CD14-positive monocyte (primary cell): ENCODE results near the gene CDC34. TPM values are rescaled to one million over a fixed set of nuclear protein-coding genes. Genes with fewer than 3 reads are reported as not detected.

Experiments used
- DNase-seq, 3 donors: peaks; one replicate each; pipeline ENCODE4 v3.0.0-alpha.2; 2011 to 2022
- H2AFZ ChIP-seq: 2 replicates; pipeline ENCODE4 v1.6.0; 2012; ENCODE audit warnings: mild to moderate bottlenecking, low read depth, low read length, inconsistent platforms; ENCODE audit not compliant: insufficient read depth, poor library complexity, severe bottlenecking
- H3K27ac ChIP-seq, 2 donors: 1 replicate in 1 of 2; 2 replicates in 1 of 2; pipeline ENCODE4 v1.5.1; 2012 to 2013; ENCODE audit warnings: low read length in 2 of 2, control low read depth in 1 of 2, inconsistent platforms in 1 of 2, low read depth in 1 of 2, mild to moderate bottlenecking in 1 of 2
- H3K27me3 ChIP-seq, 2 donors: one replicate each; pipeline versions ENCODE4 v1.6.0 to v1.6.1; 2011 to 2013; ENCODE audit warnings: low read length in 2 of 2; ENCODE audit not compliant: control insufficient read depth in 2 of 2, insufficient read depth in 2 of 2
- H3K36me3 ChIP-seq, 2 donors: replicated peaks in 1 of 2; 1 replicate in 1 of 2; 2 replicates in 1 of 2; pipeline versions ENCODE4 v1.5.1 to v1.6.1; 2012 to 2013; ENCODE audit warnings: low read length in 2 of 2, control low read depth in 1 of 2, inconsistent platforms in 1 of 2, mild to moderate bottlenecking in 1 of 2; ENCODE audit not compliant: insufficient read depth in 2 of 2, control insufficient read depth in 1 of 2
- H3K4me1 ChIP-seq, 2 donors: 1 replicate in 1 of 2; 2 replicates in 1 of 2; pipeline versions ENCODE4 v1.5.1 to v1.6.1; 2012 to 2013; ENCODE audit warnings: low read length in 2 of 2, control low read depth in 1 of 2, inconsistent platforms in 1 of 2, mild to moderate bottlenecking in 1 of 2, moderate library complexity in 1 of 2; ENCODE audit not compliant: insufficient read depth in 2 of 2, control insufficient read depth in 1 of 2
- H3K4me2 ChIP-seq: replicated peaks from 2 replicates; pipeline ENCODE3; 2012; ENCODE audit warnings: low read length, moderate library complexity, mild to moderate bottlenecking; ENCODE audit not compliant: poor library complexity, severe bottlenecking; ENCODE audit errors: extremely low read depth
- H3K4me3 ChIP-seq, 3 experiments: fragments of 200-600 bp in 1 of 3; sonication (generic) in 1 of 3; replicated peaks in 1 of 3; 1 replicate in 2 of 3; 2 replicates in 1 of 3; pipeline ENCODE4 v1.5.1; 2011 to 2013; ENCODE audit warnings: low read length in 3 of 3, mild to moderate bottlenecking in 3 of 3, control low read depth in 2 of 3, low read depth in 2 of 3, inconsistent platforms in 1 of 3, moderate library complexity in 1 of 3
- H3K79me2 ChIP-seq: 2 replicates; pipeline ENCODE4 v1.6.0; 2012; ENCODE audit warnings: mild to moderate bottlenecking, control low read depth, inconsistent platforms, low read length, moderate library complexity; ENCODE audit not compliant: insufficient read depth
- H3K9ac ChIP-seq: 2 replicates; pipeline ENCODE4 v1.6.0; 2017; ENCODE audit warnings: low read length, mild to moderate bottlenecking; ENCODE audit not compliant: insufficient read depth, poor library complexity, severe bottlenecking
- H3K9me3 ChIP-seq, 2 donors: replicated peaks in 1 of 2; 1 replicate in 1 of 2; 2 replicates in 1 of 2; pipeline versions ENCODE4 v1.5.1 to v1.6.1; 2012 to 2013; ENCODE audit warnings: low read length in 2 of 2, control low read depth in 1 of 2; ENCODE audit not compliant: control insufficient read depth in 1 of 2, insufficient read depth in 1 of 2
- H4K20me1 ChIP-seq: 2 replicates; pipeline ENCODE4 v1.6.0; 2012; ENCODE audit warnings: mild to moderate bottlenecking, low read length, control low read depth, moderate library complexity; ENCODE audit not compliant: insufficient read depth
- H3K27ac Mint-ChIP-seq, 7 donors: one replicate each; pipeline ENCODE4 v1.8.0; 2020; ENCODE audit warnings: mild to moderate bottlenecking in 7 of 7, mixed read lengths in 7 of 7, moderate library complexity in 6 of 7, inconsistent platforms in 2 of 7
- H3K27me3 Mint-ChIP-seq, 3 donors: one replicate each; pipeline ENCODE4 v1.8.0; 2021 to 2022; ENCODE audit warnings: low read depth in 3 of 3, mild to moderate bottlenecking in 3 of 3, mixed read lengths in 3 of 3, moderate library complexity in 3 of 3, inconsistent platforms in 1 of 3
- H3K36me3 Mint-ChIP-seq, 2 donors: one replicate each; pipeline ENCODE4 v1.8.0; 2020; ENCODE audit warnings: mixed read lengths in 2 of 2, inconsistent platforms in 1 of 2, mild to moderate bottlenecking in 1 of 2
- H3K4me1 Mint-ChIP-seq: one replicate; pipeline ENCODE4 v1.8.0; 2020; ENCODE audit warnings: mild to moderate bottlenecking, mixed read lengths
- H3K4me3 Mint-ChIP-seq, 2 donors: one replicate each; pipeline ENCODE4 v1.8.0; 2020; ENCODE audit warnings: mild to moderate bottlenecking in 2 of 2, mixed read lengths in 2 of 2, moderate library complexity in 1 of 2
- H3K9me3 Mint-ChIP-seq, 7 donors: one replicate each; pipeline ENCODE4 v1.8.0; 2020 to 2022; ENCODE audit warnings: mixed read lengths in 7 of 7, mild to moderate bottlenecking in 6 of 7, moderate library complexity in 6 of 7, inconsistent platforms in 2 of 7
- WGBS: methylation state at CpG from one replicate; pipeline ENCODE4 v1.1.5; 2013; ENCODE audit warnings: missing lambda C conversion rate; ENCODE audit not compliant: insufficient coverage; 5-methylcytosine and 5-hydroxymethylcytosine counted together
- intact Hi-C, 2 donors: fragments of 100-400 bp; cut with micrococcal nuclease; formaldehyde crosslinking; loops; one replicate each; pipeline versions ENCODE4 v1.15.0 to v1.15.1; 2023
- polyA plus RNA-seq, 3 donors: library from polyadenylated mRNA; depleted of rRNA in 1 of 3; unstranded in 2 of 3; stranded (reverse) in 1 of 3; fragments of 300-500 nt in 2 of 3; fragments of >200 nt in 1 of 3; fragmentation: Illumina TruSeq in 2 of 3; gene quantifications; 1 replicate in 2 of 3; 2 replicates in 1 of 3; pipeline ENCODE4 v1.2.3, GENCODE V29; 2012 to 2021
- TF ChIP-seq, protein P1 (sequence below): fragments of 200-600 bp; IDR thresholded peaks from one replicate; pipeline ENCODE4 v1.8.0; 2022; ENCODE audit warnings: antibody characterized with exemption, mild to moderate bottlenecking

Gene CDC34
- polyA plus RNA-seq, 3 donors = 25.2 to 49.2 (median 43.0) TPM

DNA sequence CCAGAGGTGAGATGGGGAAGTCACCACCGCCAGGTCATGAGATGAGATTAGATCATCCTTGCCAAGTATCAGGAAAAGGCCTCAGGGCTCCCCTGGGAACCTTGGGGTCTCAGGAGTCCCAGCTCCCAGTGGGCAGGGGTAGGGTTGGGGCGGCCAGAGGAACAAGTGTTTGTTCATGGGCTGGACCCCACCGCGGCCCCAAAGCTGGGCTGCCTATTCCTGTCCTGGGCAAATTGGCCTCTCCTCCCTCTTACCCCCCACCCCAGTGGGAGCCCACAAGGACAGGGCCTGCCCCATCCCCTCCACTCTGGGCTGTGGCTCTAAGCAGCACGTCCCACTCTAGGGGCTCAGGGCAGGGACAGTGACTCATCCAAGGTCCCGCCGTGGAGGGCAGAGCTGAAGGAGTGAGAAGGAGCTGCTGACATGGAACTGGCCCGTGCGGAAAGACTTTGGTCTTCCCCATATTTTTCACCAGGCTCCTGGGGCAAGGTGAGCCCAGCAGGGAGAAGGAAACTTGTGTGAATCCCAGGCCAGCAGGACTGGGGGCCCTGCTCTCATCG is 54.1 kb downstream of the CDC34 start:
- Histone ChIP-seq H3K4me1 (no peaks in the 10 kb centered on the region), H4K20me1 (peaks cover 36% of the 10 kb centered on the region), H3K36me3 (peaks cover 20 to 29% of the 10 kb centered on the region in 2 donors), H3K4me3 (no peak overlapping the region), H3K9ac (no peak overlapping the region), H3K9me3 (peaks cover 0 to 6% of the 10 kb centered on the region in 2 donors), H3K27me3 (peaks cover 8 to 34% of the 10 kb centered on the region in 2 donors), H2AFZ (no peak overlapping the region), H3K4me2 (no peak overlapping the region), H3K27ac (no peak overlapping the region), H3K79me2 (no peaks in the 10 kb centered on the region)
- no peak for DNase-seq
- Mint-ChIP-seq H3K27ac (no peak overlapping the region), H3K4me1 (peaks cover 8% of the 10 kb centered on the region), H3K27me3 (peaks cover 34 to 44% (median 39%) of the 10 kb centered on the region in 3 donors), H3K36me3 (peaks cover 7 to 19% of the 10 kb centered on the region in 2 donors), H3K9me3 (peaks cover 0 to 11% (median 3%) of the 10 kb centered on the region in 7 donors), H3K4me3 (no peak overlapping the region)
- TF ChIP-seq, protein P1, sequence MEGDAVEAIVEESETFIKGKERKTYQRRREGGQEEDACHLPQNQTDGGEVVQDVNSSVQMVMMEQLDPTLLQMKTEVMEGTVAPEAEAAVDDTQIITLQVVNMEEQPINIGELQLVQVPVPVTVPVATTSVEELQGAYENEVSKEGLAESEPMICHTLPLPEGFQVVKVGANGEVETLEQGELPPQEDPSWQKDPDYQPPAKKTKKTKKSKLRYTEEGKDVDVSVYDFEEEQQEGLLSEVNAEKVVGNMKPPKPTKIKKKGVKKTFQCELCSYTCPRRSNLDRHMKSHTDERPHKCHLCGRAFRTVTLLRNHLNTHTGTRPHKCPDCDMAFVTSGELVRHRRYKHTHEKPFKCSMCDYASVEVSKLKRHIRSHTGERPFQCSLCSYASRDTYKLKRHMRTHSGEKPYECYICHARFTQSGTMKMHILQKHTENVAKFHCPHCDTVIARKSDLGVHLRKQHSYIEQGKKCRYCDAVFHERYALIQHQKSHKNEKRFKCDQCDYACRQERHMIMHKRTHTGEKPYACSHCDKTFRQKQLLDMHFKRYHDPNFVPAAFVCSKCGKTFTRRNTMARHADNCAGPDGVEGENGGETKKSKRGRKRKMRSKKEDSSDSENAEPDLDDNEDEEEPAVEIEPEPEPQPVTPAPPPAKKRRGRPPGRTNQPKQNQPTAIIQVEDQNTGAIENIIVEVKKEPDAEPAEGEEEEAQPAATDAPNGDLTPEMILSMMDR = no peak
- WGBS = 82% methylated on average over 8 of the region's 10 CpGs
- intact Hi-C loops = loop anchor here in 1 of 2 donors (2.0 kb wide), 1 partner anchor 149 kb away; no protein-coding TSS in a partner anchor

DNA sequence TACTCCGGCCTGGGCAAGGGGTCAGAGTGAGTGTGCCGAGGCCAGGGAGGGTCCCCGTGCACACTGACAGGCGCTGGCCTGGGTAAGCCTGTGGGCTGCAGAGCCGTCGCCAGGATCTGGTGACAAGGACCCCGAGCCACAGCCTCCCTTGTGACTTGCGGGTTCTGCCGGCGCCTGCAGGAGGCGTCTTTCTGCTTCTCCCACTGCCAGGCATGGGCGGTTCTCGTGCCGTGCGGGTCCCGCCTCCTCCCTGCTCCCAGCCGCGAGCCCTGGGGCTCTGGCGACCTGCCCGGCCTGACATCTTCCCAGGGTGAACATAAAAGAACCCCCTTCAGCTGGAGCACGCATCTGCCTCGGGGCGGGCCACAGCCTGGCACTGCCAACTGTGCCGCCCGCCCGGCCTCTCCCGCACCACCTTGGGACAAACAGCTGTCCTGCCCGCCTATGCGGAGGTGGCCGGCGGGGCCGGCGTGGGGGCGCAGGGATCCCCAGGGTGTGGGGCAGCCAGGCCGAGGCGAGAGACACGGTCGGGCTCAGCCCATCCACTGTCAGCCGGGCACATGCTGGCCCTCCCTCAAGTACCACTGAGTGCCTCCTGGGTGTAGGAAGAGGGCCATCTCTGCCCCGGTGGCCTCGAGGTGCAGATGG is 56.7 kb downstream of the CDC34 start:
- H3K4me3 ChIP-seq = no peak overlapping the region
- Mint-ChIP-seq H3K9me3 (peaks cover 0 to 18% (median 7%) of the 10 kb centered on the region in 7 donors), H3K4me1 (peaks cover 8% of the 10 kb centered on the region), H3K27ac (no peak overlapping the region), H3K27me3 (peaks cover 46 to 70% (median 61%) of the 10 kb centered on the region in 3 donors), H3K36me3 (peaks cover under 1 to 3% of the 10 kb centered on the region in 2 donors), H3K4me3 (peak overlapping the region in 1 of 2 donors; percentile 81)
- H4K20me1 ChIP-seq = peaks cover 16% of the 10 kb centered on the region
- 5% methylated on average over 34 of the region's 41 CpGs for WGBS
- no peak overlapping the region for H3K4me2 ChIP-seq
- intact Hi-C loops = no loop called here
- no peaks in the 10 kb centered on the region for H3K4me1 ChIP-seq
- no peak overlapping the region for H3K9ac ChIP-seq
- no peaks in the 10 kb centered on the region for H3K79me2 ChIP-seq
- TF ChIP-seq, protein P1 = peak; percentile 60
- H3K9me3 ChIP-seq = peaks cover 0 to 12% of the 10 kb centered on the region in 2 donors
- H3K27me3 ChIP-seq = peaks cover 13 to 57% of the 10 kb centered on the region in 2 donors
- H3K27ac ChIP-seq = no peak overlapping the region
- DNase-seq = peak in 2 of 3 donors; percentile 28 to 47
- H2AFZ ChIP-seq = no peak overlapping the region
- H3K36me3 ChIP-seq = peaks cover 0 to 5% of the 10 kb centered on the region in 2 donors
